ENCODE measurements around the gene SLC7A1.

SLC7A1 gene

DNA sequence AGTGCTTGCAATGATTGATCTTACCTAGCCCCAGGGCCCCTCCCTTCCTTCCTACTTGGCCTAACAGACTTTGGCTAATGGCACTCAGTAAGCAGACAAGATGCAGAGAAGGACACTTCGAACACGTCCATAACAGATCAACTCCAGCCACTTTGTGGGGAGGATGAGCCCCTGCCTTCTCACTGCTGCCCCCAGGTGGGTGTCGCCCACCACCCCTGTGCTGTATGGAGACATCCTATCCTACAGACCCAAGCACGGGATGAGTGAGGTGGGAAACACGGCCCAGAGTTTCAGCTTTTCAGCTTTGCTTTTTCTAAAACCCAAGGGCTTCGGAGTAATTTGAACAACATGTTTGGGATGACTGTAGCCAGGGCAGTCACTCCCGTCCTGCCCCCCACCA lies 5.5 kb downstream of the SLC7A1 start:
- no peak for DNase-seq
- no peaks in the 10 kb centered on the region for H3K9me3 Mint-ChIP-seq
- TF ChIP-seq CTCF (IDR thresholded peaks at IDR 0.05): no peak
- peaks cover 7% of the 10 kb centered on the region for H3K27me3 Mint-ChIP-seq (ENCODE audit: low read depth, poor library complexity)
- H3K4me3 Mint-ChIP-seq: no peak overlapping the region
- peaks cover 11% of the 10 kb centered on the region for H3K36me3 Mint-ChIP-seq (ENCODE audit: low read depth)
- no peak overlapping the region for H3K27ac Mint-ChIP-seq
- H3K4me1 Mint-ChIP-seq: peaks cover 44% of the 10 kb centered on the region

GRCh38 chr13:29589234-29589633 lies 6.3 kb downstream of the SLC7A1 start:
- Mint-ChIP-seq H3K4me3 (no peak overlapping the region), H3K27ac (no peak overlapping the region), H3K36me3 (ENCODE audit: low read depth) (peaks cover 11% of the 10 kb centered on the region), H3K27me3 (ENCODE audit: low read depth, poor library complexity) (peaks cover 5% of the 10 kb centered on the region), H3K4me1 (peaks cover 41% of the 10 kb centered on the region), H3K9me3 (no peaks in the 10 kb centered on the region)
- TF ChIP-seq CTCF (IDR thresholded peaks at IDR 0.05): no peak
- DNase-seq: peak; percentile 44

DNA sequence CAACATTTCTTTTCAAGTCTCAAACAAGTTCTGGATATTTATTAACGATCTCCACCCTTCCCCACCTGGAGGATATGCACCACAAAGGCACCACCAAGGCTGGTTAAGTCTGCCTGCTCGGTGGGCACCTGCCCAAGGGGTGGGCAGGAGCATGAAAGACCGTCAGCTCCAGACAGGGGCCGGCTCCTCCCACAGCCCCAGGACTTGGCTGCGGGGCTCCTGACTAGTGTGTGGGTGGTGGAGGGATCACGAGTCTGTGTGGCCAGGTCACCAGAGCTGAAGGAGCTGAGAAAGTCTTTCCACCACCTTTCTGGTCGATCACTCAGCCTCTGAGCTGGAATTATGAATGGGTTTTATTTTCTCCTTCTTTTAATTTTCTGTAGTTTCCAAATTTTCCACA lies 7.8 kb downstream of the SLC7A1 start:
- DNase-seq: no peak
- H3K27me3 Mint-ChIP-seq (ENCODE audit: low read depth, poor library complexity): peaks cover 4% of the 10 kb centered on the region
- no peak overlapping the region for H3K27ac Mint-ChIP-seq
- no peak overlapping the region for H3K4me3 Mint-ChIP-seq
- H3K9me3 Mint-ChIP-seq: no peaks in the 10 kb centered on the region
- peaks cover 46% of the 10 kb centered on the region for H3K4me1 Mint-ChIP-seq
- TF ChIP-seq CTCF (IDR thresholded peaks at IDR 0.05): no peak
- peaks cover 11% of the 10 kb centered on the region for H3K36me3 Mint-ChIP-seq (ENCODE audit: low read depth)

GRCh38 chr13:29583073-29583785 lies 12.3 kb downstream of the SLC7A1 start:
- Mint-ChIP-seq H3K27ac (no peak overlapping the region), H3K4me3 (no peak overlapping the region), H3K9me3 (peaks cover 4% of the 10 kb centered on the region), H3K4me1 (peaks cover 56% of the 10 kb centered on the region), H3K27me3 (ENCODE audit: low read depth, poor library complexity) (peaks cover 6% of the 10 kb centered on the region), H3K36me3 (ENCODE audit: low read depth) (peaks cover 20% of the 10 kb centered on the region)
- DNase-seq: no peak
- TF ChIP-seq CTCF (IDR thresholded peaks at IDR 0.05): no peak

GRCh38 chr13:29582171-29582570 lies 13.3 kb downstream of the SLC7A1 start:
- TF ChIP-seq CTCF (IDR thresholded peaks at IDR 0.05): no peak
- peaks cover 17% of the 10 kb centered on the region for H3K36me3 Mint-ChIP-seq (ENCODE audit: low read depth)
- no peak overlapping the region for H3K4me3 Mint-ChIP-seq
- no peak overlapping the region for H3K27ac Mint-ChIP-seq
- no peak for DNase-seq
- peaks cover 53% of the 10 kb centered on the region for H3K4me1 Mint-ChIP-seq
- peaks cover 6% of the 10 kb centered on the region for H3K27me3 Mint-ChIP-seq (ENCODE audit: low read depth, poor library complexity)
- peaks cover 4% of the 10 kb centered on the region for H3K9me3 Mint-ChIP-seq

DNA sequence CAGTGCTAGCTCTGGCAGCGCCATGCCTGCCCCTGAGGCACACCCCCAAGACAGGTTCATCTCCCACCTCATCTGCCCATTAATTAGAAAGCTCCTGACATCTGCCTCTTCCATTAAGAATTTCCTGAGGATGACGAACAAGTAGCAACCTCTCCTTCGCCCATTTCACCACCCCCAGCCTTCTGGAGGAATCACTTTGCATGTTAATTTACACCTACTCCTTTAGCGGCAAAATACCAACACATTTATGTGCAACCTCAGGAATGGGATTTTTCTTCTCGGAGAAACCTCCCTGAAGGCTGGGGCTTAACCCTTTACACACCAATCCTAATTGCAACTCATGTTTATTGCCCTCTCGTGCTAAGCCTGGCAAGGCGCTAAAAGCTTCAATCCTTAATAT lies 13.8 kb downstream of the SLC7A1 start:
- Mint-ChIP-seq H3K4me1 (peaks cover 53% of the 10 kb centered on the region), H3K36me3 (ENCODE audit: low read depth) (peaks cover 15% of the 10 kb centered on the region), H3K9me3 (peaks cover 4% of the 10 kb centered on the region), H3K4me3 (no peak overlapping the region), H3K27ac (no peak overlapping the region), H3K27me3 (ENCODE audit: low read depth, poor library complexity) (peaks cover 6% of the 10 kb centered on the region)
- no peak for DNase-seq
- TF ChIP-seq CTCF (IDR thresholded peaks at IDR 0.05): no peak
